HFF-Myc (cell line): ENCODE data around the gene RPL12.

Source experiments
- DNase-seq: peaks from one replicate; pipeline ENCODE4 v3.0.0-alpha.2; 2011; ENCODE audit warnings: low read depth; ENCODE audit errors: extremely low read depth
- H3K4me3 ChIP-seq: replicated peaks from 2 replicates; pipeline ENCODE4 v1.5.1; 2011; ENCODE audit warnings: low read depth, mild to moderate bottlenecking, control low read depth, low read length
- TF ChIP-seq, protein P1 (sequence below): IDR thresholded peaks from 2 replicates; pipeline ENCODE4 v1.5.1; 2012; ENCODE audit warnings: mild to moderate bottlenecking, low read depth, low read length, control low read depth; ENCODE audit errors: missing control alignments

RPL12 gene

DNA sequence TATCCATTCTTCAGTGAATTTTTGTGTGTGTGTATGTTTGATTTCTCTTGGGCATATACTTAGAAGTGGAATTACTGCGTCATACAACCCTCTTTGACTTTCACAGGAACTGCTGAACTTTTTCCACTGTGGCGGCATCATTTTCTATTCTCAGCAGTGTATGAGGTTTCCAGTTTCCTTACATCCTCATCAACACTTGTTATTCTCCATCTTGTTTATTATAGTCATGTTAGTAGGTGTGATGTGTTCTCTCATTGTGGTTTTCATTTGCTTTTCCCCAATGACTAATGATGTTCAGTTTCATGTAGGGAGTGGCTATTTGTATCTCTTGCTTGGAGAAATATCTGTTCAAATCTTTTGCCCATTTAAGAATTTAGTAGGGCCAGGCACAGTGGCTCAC is 24.4 kb downstream of the RPL12 start:
- H3K4me3 ChIP-seq: no peak overlapping the region
- DNase-seq: no peak
- TF ChIP-seq, protein P1, sequence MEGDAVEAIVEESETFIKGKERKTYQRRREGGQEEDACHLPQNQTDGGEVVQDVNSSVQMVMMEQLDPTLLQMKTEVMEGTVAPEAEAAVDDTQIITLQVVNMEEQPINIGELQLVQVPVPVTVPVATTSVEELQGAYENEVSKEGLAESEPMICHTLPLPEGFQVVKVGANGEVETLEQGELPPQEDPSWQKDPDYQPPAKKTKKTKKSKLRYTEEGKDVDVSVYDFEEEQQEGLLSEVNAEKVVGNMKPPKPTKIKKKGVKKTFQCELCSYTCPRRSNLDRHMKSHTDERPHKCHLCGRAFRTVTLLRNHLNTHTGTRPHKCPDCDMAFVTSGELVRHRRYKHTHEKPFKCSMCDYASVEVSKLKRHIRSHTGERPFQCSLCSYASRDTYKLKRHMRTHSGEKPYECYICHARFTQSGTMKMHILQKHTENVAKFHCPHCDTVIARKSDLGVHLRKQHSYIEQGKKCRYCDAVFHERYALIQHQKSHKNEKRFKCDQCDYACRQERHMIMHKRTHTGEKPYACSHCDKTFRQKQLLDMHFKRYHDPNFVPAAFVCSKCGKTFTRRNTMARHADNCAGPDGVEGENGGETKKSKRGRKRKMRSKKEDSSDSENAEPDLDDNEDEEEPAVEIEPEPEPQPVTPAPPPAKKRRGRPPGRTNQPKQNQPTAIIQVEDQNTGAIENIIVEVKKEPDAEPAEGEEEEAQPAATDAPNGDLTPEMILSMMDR: no peak

DNA sequence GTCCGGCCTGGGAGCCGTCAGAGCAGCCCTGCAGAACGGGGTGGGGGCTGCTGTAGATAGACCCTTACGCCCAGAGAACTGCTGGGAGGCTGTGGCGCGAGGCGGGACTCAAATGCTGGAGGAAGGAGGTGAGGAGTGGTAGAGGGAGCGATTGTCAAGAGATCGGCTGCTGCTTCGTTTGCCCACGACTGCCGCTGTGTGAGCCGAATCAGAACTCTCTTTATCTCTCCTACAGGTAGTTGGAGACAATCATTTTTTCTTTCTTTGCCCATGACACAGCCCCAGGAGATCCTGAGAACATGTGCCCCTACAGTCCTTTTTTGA is 26.6 kb downstream of the RPL12 start:
- DNase-seq: no peak
- H3K4me3 ChIP-seq: peak overlapping the region; percentile 94
- TF ChIP-seq, protein P1: no peak

DNA sequence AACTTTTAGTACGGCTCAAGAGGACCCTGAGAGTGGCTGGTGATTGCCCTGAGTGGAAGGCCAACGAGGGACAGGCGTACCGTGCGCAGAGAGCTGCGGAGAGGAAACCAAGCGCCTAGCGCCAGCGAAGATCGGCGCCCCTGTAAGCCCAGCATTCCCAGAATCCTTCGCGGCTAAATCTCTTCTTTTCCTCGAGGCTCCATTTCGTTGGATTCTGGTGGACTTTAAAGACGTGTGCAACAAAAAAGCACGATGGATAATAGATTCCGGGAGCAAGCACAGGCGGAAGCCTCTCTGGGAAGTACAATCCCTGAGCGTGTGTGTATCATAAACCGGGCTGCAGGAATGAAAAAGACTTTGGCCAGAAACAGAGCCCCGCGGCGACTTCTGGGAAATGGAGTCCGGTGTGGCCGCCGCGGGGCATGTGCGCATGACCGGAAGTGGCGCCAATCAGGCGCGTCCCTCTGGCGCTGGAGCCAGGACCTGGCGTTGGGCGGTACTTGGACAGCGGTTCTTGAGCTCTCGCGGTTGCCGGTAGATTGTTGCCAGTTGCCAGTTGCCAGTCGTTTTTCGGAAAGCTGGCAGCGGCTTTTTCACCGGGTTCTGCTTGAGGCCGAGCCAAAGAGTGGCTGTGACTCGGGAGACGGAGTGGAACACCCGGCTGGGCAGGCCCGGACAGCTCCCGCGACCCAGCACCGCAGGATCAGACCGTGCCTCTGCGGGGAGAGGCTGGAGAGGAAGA is 27.1 kb downstream of the RPL12 start, which contains the start of gene ZNF79:
Gene ZNF79 (plus strand): TSS at position 449 of the 742 bp plus-strand sequence. CDS start 406 bp downstream, outside the sequence.
- peak within 1 kb of the TSS; percentile 94 for H3K4me3 ChIP-seq
- peak; percentile 77 for DNase-seq
- TF ChIP-seq, protein P1: no peak

DNA sequence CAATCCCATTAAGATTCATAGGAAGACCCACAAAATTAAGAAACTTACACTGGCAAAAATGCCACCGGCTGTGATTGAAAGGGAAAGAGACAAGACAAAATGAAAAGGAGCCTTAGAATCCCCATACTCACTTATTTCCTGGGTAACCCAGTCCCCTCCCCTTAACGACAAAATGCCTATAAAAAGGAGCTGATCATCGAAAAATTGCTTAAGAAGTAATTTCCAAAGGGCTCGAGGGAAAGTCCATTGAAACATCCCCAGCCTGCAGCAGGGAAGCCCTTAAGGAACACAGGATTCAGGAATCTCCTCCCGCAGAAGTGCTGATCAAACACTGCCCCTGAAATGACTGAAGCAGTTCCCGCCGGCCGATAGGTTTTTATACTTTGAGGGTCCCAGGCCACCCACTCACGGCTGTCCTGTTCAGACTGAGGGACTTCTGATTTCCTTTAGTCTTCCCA is 27.7 kb downstream of the RPL12 start:
- no peak for DNase-seq
- H3K4me3 ChIP-seq: peak overlapping the region; percentile 94
- TF ChIP-seq, protein P1: no peak

DNA sequence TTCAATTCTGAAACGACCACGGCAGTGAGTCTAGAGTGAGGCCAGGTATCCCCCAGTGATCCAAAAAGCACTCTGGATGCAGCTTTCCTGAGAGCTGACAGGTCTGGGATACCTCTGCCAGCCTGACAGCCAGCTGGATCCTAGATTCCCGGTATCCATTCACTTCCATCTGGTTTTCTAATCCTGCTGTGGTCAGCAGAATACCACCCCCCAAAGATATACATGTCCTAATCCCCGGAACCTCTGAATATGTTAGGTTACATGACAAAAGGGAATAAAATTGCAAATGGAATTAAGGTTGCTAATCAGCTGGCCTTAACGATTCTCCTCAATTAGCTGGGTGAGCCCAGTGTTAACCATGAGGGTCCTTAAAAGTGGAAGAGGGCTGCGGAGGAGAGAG is 28.4 kb downstream of the RPL12 start:
- TF ChIP-seq, protein P1: no peak
- DNase-seq: no peak
- H3K4me3 ChIP-seq: peak overlapping the region; percentile 94

DNA sequence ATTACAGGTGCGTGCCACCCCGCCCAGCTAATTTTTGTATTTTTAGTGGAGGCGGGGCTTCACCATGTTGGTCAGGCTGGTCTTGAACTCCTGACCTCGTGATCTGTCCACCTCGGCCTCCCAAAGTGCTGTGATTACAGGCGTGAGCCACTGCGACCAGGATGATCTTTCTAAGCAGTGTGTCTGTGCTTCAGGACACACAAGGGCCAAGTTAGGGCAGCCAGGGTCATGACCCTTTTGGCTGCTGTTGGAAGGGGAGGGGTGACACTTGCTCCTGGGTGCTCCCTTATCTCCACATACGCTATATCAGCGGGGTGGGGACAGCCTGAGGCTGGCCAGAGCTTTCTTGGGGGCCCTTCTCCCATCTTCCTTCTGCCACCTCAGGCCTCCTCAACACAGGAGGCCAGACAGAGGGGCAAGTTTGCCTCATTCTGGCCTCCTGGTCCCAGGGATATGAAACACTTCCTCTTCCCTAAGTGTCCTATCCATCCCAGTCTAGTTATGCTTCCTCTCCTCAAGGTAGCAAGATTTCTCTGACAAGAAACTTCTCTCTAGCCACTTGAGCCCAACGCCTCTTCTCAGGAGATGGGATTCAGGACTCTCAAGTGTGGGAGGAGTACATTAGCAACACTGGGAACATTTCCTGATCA is 28.9 kb downstream of the RPL12 start:
- peak overlapping the region; percentile 94 for H3K4me3 ChIP-seq
- TF ChIP-seq, protein P1: no peak
- no peak for DNase-seq
